Globus pallidus (tissue), 1 donor: ENCODE data around the gene SHH.
"Not testable (repeated sequence)": the region's sequence is repeated elsewhere in the genome, so short reads cannot be mapped to it uniquely, and the experiment has no call there.

Source experiments
- DNase-seq: peaks from one replicate; pipeline ENCODE4 v3.0.0-alpha.2; 2015; ENCODE audit warnings: low spot score

SHH gene

DNA sequence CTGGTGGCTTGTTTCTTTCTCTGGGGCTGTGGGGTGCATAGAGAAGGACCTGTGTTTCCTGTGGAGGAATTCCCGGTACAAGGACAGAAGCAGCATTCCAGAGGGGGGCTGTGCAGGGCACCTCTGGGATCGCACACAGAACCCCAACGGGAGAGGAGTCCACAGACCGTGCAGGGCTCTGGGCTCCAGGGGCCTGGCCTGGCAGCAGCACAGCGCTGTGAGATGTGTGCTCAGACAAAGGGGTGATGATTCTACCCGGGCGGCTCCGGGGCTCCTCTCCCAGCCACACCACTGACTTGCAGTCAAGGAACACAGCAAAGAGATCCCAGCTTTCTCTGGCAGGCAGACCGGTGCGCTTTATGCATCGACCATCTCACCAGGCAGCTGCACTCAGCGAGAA, 6.9 kb upstream of the SHH start:
- DNase-seq = no peak

DNA sequence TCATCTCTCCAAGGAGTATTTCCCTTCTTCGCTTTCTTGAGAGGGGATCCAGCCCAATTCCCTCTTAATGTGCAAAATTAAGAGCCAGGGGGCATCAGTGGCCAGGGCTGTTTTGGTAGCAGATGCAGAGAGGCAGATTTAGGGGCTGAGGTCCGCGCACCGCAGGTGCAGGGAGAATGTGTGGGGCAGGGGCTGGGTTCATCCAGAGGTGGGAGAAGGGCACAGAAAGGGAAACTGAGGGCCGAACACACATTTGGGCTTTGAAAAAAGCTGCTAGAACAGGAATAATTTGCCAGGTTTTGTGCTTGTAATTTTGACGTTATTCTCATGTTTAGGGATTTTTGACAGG, 6.5 kb upstream of the SHH start:
- no peak for DNase-seq

DNA sequence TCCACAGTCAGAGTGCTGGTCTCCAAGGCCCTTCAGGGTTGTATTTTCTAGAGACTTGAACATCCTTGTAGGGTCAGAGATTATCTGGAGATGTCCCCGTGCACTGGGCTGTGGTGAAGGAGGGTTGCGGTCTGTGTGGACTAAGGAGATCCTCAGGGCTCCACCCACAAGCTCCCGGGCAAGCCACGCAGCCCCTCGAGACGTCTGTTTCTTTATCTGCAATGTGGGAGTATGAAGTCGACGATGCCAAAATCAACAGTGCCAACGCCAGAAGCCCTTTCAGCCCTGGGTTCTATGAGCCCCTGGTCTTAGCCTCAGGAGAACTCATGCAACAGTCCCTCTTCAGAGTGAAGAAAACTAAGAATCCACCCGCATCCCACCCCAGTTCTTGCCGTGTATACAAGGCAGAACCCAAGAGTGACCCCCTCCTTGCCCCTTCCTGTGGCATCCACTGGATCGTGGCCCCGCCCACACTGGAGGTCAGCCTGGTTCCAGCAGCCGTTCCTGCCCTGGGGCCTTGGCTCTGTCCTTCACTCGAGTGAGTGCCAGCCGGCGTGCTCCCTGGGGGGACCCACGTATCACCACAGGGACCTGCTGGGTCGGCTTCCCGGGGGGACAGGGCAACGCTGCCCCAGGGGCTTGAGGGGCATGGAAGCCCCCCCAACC, 6.0 kb upstream of the SHH start:
- no peak for DNase-seq

DNA sequence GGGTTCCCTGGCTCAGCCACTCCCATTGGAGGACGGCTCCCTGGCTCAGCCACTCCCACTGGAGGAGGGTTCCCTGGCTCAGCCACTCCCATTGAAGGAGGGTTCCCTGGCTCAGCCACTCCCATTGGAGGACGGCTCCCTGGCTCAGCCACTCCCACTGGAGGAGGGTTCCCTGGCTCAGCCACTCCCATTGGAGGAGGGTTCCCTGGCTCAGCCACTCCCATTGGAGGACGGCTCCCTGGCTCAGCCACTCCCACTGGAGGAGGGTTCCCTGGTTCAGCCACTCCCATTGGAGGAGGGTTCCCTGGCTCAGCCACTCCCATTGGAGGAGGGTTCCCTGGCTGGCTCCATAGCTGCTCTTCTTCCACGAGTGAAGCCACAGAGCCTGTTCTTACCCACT, 5.3 kb upstream of the SHH start:
- DNase-seq = not testable (repeated sequence)

DNA sequence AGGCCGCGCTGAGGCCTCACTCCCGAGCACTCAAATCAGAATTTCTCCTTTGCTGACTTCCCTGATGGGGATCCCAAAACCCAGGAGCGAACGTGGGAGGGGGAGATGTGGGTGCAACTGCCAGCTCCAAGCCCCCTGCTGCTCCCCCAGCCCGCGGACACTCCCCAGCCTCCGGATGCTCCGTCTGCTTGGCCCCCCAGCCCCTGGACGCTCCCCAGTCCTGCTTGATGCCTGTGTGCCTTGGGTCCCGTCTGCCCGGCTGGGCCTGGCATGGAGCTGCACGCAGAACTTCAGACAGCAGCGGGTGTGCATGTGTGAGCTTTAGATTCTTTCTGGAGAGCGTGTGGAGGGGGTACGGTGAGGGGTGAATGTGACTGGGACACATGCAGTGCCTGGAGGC, 4.7 kb upstream of the SHH start:
- no peak for DNase-seq

DNA sequence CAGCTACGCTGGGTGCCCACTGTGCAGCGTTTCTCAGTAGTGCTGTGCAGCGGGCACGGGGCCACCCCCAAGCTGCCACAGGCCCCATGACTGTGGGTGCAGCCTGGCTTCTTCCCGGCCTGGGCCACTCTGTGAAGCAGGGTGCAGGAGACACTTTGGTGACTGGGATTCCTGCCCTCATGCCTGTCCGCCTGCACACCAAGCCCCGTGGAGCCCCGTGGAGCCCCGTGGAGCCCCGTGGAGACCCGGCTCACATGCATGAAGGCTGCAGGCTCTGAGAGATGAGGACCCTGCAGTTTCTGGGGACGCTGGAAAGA, 3.9 kb upstream of the SHH start:
- DNase-seq = no peak

DNA sequence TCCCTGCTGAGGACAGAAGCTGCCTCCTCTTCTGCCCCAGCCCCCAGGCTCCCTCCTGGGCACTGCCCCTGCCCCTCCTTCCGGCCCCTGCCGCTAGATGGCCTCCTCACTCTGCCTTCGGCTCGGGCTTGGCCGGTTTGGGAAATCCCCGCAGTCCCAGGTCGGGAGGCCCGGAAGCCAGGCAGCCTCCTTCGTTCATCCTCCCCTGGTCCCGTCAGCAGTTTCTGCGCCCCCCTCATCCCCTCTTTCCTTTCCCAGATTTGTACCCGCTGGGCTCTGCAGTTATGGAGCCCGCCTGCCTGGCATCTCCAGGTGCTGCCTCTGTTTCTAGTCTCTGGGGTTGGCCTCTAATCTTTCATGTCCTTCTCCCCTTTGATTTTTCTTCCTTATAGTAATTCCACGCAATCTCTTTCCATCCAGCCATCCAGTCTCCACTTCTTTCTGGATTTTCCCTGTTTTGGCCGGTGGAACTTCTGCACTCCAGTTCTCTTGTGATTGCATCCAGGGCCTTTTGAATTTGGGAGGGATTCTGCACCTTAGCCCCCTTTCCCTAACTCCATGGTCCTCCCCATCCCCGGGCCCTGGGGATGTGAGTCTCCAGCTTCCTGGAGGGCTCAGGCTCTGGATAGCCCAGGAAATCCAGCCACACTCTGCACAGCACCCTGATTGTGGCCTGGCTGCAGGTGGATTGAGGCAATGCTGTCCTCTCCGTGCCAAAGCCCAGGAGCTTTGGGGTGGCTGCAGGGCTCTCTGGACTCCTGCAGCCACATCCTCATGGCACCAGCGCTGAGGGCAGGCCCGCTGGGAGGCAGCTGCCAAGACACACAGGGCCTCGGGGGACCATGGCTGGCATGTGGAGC, 3.3 kb upstream of the SHH start:
- no peak for DNase-seq

DNA sequence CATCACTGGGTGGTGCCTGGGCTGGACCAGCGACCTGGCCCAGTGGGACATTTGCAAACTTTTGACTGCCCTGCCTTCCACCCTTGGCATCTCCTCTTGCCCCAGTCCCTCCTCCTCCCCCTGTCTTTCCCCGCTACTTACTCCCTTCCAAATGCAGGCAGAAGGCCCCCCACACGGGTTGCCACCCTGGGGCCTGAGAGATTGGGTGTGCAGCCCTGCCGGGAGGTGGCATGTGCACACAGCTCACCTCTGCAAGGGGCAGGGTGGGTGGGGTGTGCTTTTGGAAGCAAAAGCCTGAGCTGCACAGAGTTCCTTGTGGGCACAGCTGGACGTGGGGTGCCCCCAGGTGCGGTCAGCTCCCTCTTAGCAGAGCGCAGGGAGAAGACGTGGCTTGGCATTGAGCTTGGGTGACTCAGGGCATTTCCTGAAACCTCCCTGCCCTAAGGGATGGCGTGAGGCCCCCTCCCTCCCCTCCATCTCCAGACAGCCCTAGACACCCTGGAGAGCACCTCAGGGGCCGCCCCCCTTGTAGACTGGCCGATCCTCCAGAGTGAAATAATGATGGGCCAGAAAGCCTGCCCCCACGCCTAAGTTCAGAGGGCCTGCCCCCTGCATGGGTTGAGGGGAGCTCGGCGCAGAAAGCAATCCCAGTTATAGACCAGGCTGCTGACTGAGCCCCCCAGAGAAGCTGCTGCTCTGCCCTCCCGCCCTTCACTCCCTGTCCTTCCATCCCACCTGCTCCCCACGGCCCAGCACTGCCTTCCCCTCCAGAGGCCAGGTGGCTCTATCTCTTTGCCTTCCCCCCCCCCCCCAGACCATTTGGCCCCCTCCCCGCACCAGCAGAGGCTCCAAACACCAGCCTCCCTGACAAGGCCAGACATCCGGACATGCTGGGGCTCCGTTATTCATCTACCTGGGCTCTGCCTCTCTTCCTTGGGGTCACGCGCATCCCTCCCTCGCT, 2.3 kb upstream of the SHH start:
- no peak for DNase-seq

DNA sequence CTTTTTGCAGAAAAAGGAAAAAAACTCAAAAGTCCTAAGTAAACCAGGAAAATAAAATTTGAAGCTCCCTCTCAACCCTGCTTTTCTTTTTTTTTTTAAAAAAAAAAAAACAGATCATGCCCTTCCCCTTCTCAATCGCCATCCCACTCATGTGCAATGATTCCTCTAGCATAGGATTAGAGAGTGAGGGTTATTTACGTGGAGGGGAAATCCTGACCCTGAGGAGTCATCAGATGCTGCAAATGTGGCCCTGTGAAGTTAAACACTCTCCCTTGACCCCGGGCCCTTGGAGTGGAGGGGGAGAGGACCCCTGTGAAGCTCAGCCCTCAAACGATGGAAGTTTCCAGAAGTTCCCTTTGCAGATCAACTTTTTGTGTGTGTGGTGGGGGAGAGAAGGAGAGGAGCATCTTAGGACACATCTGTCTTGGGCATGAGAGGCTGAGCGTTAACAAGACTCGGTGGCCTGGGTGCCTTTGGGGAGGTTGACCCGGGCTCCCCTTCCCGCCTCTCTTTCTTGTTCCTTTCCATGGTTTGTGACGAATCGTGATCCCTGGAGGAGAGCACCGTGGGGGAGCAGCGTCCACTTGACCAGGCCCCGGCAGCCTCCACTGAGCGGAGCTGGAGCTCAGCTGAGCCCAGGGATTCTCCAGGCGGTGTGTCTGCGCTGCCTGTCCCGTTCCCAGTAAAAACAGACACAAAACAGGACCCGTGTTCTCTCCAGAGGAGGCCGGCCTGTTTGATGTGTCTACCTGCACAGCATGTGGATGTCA, 1.5 kb upstream of the SHH start:
- DNase-seq = no peak

DNA sequence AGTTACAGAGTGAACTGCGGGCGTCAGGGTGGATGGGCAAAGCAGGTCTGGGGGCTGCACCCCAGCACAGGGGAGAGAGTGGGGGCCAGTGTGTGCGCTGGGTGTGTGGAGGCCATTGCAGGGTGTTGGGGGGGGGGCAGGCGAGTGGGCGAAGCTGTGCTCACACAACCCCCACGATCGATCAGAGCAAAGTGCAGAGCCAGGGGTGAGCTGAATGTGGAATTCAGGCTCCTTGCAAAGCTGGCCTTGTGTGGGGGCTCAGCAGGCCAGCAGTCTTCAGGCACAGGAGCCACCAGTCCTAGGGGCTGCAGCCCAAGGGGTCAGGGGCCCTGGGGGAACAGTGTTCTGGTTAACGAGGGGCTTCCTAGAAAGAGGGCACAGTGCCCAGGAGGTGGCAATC, 862 bp upstream of the SHH start:
- DNase-seq = no peak

DNA sequence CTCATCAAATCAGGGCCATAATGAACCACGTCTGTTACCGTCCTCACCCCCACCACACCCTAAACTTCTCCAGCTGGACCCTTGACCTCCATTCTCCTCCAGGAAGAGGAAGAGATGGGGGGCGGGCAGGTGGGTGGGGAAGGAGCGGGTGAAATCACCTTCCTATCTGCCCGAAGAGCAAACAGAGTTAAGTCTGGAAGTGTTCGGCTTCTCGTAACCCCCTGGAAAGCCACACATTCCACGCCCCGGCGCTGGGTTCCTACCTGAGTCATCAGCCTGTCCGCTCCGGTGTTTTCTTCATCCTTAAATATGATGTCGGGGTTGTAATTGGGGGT, 736 bp downstream of the SHH start:
- DNase-seq = no peak

DNA sequence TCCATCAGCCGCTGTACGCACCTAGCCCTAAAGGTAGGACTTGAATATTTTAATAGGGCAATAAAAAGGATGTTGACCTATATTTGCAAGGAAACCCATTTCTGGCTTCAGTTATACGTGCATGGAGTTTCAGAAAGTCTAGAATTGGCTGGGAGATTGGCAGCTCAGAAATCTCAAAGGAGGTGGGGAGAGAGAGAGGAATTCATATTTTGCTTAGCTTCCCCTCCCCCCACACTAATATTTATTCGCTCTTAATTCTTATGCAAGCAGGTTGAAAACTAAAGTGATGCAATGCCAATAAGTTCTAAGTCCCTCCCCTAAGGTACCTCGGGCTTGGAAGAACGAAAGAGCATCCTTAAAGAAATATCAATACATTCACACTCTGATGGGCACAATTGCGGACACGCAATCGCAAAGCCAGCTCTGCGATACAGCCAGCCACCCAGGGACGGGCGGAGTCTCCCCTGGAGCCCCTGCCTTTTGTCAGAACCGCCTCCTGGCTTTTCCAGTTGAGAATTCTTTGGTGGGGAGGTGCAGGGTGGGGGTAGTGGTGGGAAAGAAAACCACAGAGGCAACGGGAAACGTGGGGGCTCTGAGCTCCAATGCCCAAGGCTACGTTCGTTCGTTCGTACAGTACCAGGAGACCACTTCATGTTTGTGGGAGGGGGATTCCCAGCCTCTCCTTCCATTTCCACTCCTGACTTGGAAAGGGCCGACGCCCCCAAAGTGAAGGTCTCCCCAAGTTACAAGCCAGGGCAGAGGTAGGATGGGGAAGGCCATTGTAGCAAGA, 1.3 kb downstream of the SHH start:
- no peak for DNase-seq

DNA sequence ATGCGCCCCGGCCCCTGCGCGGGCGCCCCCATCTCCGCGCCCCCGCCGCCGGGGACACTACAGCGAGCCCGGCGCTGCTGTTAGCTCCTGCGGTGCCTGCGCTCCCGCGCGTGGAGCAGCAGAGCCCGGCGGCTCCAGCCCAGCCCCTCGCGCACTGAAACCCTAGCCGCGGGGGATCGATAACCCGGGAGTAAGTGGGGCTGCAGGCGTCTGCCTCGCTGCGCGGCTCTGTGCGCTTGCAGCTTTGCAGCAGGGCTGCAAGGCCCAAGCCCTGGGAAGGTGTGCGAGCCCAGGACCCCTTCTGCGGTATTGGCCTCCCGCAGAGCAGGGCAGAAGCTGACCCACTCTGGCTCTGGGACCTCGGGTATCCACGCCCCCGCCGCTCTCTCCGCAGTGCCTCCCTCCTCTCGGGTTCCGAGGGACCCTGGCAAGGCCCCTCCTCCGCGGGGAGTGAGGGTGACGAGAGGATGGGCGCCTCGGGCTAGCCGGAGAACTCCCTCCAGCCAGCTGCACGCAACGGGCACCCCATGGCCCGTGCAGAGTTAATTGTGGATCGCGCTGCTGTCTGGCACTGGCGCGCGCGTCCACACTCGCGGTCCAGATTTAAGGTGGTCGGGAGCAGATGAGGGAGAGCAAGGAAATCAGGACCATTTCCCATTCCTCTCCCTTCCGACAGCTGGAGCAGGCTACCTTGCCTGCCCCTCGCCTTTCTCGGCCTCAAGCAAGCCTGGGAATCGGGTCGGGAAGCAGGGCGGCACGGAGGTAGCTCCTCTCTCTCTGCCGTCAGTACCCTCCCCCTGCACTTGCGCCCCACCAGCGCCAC, 2.1 kb downstream of the SHH start:
- no peak for DNase-seq

DNA sequence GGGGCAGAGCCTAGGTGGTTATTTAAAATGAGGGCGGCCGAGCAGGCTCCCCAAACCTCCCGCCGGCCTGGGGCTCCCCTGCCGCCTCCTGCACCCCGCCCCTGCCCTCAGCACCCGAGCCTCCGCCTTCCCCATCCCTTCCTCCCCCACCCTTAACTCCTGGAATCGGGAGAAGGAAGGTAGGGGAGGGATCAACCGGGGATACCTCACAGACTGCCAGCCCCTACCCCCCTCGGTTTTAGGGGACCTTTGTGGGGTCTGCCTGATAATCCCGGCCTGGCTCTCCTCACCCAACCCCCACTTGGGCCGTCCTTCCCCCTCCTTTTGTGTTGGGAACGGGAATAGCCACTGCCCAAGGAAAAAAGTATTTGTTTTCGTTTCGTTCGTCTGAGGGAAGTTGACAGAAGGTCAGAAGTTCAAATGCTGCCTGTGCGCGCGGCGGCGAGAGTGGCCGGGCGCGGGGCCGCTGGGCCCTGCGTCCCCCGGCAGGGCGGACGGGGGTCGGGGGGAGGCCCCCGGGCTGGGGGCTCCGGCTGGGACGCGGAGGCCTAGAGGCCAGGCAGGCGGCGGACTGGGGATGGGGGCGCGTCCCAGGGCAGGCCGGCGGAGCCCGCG, 2.8 kb downstream of the SHH start:
- DNase-seq = no peak

DNA sequence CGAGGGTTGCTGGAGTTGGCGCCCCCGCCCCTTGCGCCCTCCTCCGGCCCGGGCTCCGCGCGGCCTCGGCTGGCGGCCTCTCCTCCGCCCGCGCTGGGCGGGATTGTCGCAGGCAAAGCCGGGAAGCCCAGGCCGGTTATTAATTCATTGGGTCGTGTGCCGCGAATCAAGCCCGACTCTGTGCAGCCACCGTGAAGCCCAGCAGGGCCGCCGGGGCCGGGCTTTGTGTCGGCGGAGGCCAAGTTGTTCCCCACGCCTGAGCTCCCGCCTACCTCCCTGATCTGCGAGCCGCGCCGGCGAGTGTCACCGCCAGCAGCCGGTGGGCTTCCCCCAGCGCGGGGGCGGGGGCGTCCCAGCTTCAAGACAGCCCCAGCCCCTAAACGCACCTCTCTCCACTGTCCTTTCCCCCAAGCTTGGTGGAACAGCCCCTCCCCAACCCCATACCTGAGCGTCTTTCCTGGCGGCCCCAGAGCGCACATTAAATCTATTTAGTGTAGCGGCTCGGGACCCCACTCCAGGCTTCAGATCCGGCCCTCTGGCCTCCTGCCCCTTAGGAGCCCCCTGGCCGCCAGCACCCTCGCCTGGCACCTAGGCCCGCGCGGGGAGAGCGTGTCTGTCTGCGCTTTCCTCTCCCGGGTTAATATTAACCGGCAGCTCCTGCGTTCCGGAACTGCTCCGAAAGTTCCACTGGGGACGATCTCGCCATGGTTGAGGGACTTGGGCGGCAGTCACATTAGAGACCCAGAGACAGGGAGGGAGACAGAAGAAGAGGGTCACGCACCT, 3.5 kb downstream of the SHH start:
- no peak for DNase-seq

DNA sequence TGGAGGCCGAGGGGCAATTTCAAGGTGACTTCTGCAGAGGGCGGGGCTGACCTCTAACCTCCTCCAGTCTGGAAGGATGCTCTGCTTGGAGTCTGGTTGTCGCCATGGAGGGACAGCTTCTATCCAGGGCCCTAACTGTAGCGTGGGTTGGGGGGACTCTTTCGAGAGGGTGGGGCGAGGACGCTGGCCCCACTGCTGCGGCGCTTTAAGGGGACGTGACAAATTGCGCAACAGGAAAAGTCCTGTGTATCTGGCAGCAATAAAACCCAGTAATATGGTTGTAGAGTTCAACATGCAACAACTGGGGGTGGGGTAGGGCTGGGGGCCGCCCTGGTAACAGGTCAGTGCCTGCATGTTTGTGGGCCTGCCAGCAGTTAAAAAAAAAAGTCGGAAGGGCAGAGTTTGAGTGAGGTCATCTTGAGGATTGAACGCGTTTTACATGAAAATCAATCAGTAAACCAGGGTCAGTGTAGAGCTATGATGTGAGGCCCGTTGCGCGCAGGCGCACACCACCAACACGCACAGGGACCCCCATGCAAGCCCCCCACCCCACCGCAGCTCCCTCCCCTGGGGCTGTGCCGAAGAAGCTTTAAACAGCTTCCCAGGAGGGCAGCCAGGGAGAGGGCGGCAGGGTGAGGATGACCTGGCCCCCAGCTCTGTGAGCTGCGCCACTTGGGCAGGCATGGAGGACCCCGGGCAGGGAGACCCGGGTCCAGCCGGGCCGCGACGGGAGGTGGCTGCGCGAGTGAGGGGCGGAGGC, 4.3 kb downstream of the SHH start:
- DNase-seq = no peak

DNA sequence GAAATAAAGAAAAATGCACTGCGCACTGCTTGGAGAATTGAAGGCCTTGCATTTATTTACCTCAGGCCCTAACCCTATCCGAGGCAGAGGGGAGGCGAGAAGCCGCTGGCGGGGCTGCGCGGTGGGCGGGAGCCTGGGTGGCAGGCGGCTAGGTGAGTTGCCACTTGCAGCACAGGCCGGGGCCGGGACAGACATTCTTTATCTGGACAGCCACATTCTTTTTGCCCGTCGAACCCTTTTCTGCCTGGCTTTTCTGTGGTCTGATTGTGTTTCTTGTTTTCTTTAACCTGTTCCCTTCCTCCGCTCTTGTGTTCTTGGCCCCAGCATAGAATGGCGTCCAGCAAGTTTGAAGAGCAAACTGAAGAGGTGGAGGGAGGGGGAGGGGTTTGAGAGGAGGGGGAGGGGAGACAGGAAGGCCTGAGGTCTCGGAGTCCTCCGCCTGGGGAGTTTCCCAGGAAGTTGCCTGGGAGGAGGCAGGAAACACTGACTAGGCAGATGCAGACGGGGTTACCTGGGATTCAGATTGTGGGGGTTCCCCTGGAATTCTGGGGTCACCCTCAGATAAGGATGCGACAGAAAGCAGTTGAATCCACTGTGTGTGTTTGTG, 5.1 kb downstream of the SHH start:
- DNase-seq = no peak
